ENCODE data around the gene LY6G6F. TPM values are rescaled to one million over a fixed set of nuclear protein-coding genes. Genes with fewer than 3 reads are reported as not detected.

Gene LY6G6F
- total RNA-seq, 1 donor from 2014 or later = 0.97 TPM

- no peak for ATAC-seq
- peaks cover 97% of the 10 kb centered on the region for H3K36me3 ChIP-seq
- no peak for DNase-seq
Measured at GRCh38 chr6:31689249-31690110, 17.2 kb upstream of the LY6G6F start.

GRCh38 chr6:31690231-31691077 lies 16.2 kb upstream of the LY6G6F start:
- Histone ChIP-seq H3K4me3 (no peak overlapping the region), H3K36me3 (peaks cover 100% of the 10 kb centered on the region), H3K4me1 (no peaks in the 10 kb centered on the region), H3K27me3 (ENCODE audit: low read depth) (no peaks in the 10 kb centered on the region), H3K9me3 (no peaks in the 10 kb centered on the region), H3K27ac (peak overlapping the region; percentile 33)
- intact Hi-C loops (cut with DNase I) = no loop called here
- DNase-seq (no peak), ATAC-seq (no peak)
- no peak for TF ChIP-seq CTCF (IDR thresholded peaks at IDR 0.05)

More at GRCh38 chr6:31689249-31690110, 17.2 kb upstream of the LY6G6F start:
- Histone ChIP-seq H3K27ac (peak overlapping the region; percentile 33), H3K9me3 (no peaks in the 10 kb centered on the region), H3K4me3 (no peak overlapping the region), H3K4me1 (no peaks in the 10 kb centered on the region), H3K27me3 (ENCODE audit: low read depth) (no peaks in the 10 kb centered on the region)
- peak; percentile 19 for TF ChIP-seq CTCF (IDR thresholded peaks at IDR 0.05)
- intact Hi-C loops (cut with DNase I) = no loop called here

GRCh38 chr6:31691078-31691463 lies 15.6 kb upstream of the LY6G6F start:
- no peaks in the 10 kb centered on the region for H3K4me1 ChIP-seq
- no peaks in the 10 kb centered on the region for H3K27me3 ChIP-seq (ENCODE audit: low read depth)
- no peak for DNase-seq
- TF ChIP-seq CTCF (IDR thresholded peaks at IDR 0.05) = no peak
- no peak for ATAC-seq
- H3K27ac ChIP-seq = no peak overlapping the region
- no peak overlapping the region for H3K4me3 ChIP-seq
- intact Hi-C loops (cut with DNase I) = no loop called here
- peaks cover 100% of the 10 kb centered on the region for H3K36me3 ChIP-seq
- H3K9me3 ChIP-seq = no peaks in the 10 kb centered on the region

- DNase-seq = no peak
- no peak for TF ChIP-seq CTCF (IDR thresholded peaks at IDR 0.05)
- Histone ChIP-seq H3K27me3 (ENCODE audit: low read depth) (no peaks in the 10 kb centered on the region), H3K27ac (no peak overlapping the region), H3K9me3 (no peaks in the 10 kb centered on the region), H3K4me3 (no peak overlapping the region), H3K4me1 (no peaks in the 10 kb centered on the region), H3K36me3 (peaks cover 100% of the 10 kb centered on the region)
- ATAC-seq = no peak
- intact Hi-C loops (cut with DNase I) = no loop called here
Measured at GRCh38 chr6:31691564-31692108, 15.0 kb upstream of the LY6G6F start.

- TF ChIP-seq CTCF (IDR thresholded peaks at IDR 0.05) = no peak
- DNase-seq = no peak
- intact Hi-C loops (cut with DNase I) = no loop called here
Measured at GRCh38 chr6:31692353-31692752, 14.3 kb upstream of the LY6G6F start.

More at GRCh38 chr6:31692353-31692752, 14.3 kb upstream of the LY6G6F start:
- H3K4me1 ChIP-seq = no peaks in the 10 kb centered on the region
- peaks cover 97% of the 10 kb centered on the region for H3K36me3 ChIP-seq
- H3K9me3 ChIP-seq = no peaks in the 10 kb centered on the region
- H3K27me3 ChIP-seq (ENCODE audit: low read depth) = no peaks in the 10 kb centered on the region
- no peak overlapping the region for H3K4me3 ChIP-seq
- no peak overlapping the region for H3K27ac ChIP-seq
- ATAC-seq = no peak

Data from lower lobe of right lung (tissue), 2 donors.